ENCODE data around the gene SDR42E1.

SDR42E1 gene

GRCh38 chr16:82005027-82005830 is 6.0 kb downstream of the SDR42E1 start:
- no peak overlapping the region for H3K9ac ChIP-seq (ENCODE audit: insufficient read length, low read depth)
- H3K36me3 ChIP-seq (ENCODE audit: insufficient read depth, insufficient read length, low read length), result no peaks in the 10 kb centered on the region
- no peaks in the 10 kb centered on the region for H3K27me3 ChIP-seq (ENCODE audit: insufficient read depth, insufficient read length)
- no peak overlapping the region for H3K4me3 ChIP-seq (ENCODE audit: insufficient read length, low read depth)
- TF ChIP-seq ZNF274 (IDR thresholded peaks at IDR 0.05; ENCODE audit: low read depth, low read length) (no peak), SUZ12 (IDR thresholded peaks at IDR 0.05; ENCODE audit: extremely low read depth, insufficient read depth, insufficient read length) (no peak), YY1 (IDR thresholded peaks at IDR 0.05; ENCODE audit: insufficient read depth, insufficient read length) (no peak)
- DNase-seq (ENCODE audit: low read depth, low spot score), result no peak
- peaks cover 32% of the 10 kb centered on the region for H3K9me3 ChIP-seq (ENCODE audit: insufficient read depth, low read length)
- no peaks in the 10 kb centered on the region for H3K4me1 ChIP-seq (ENCODE audit: insufficient read depth, insufficient read length)

GRCh38 chr16:82004601-82005000 is 6.7 kb downstream of the SDR42E1 start:
- no peak overlapping the region for H3K9ac ChIP-seq (ENCODE audit: insufficient read length, low read depth)
- H3K27me3 ChIP-seq (ENCODE audit: insufficient read depth, insufficient read length), result no peaks in the 10 kb centered on the region
- H3K9me3 ChIP-seq (ENCODE audit: insufficient read depth, low read length), result peaks cover 25% of the 10 kb centered on the region
- no peak for DNase-seq (ENCODE audit: low read depth, low spot score)
- no peaks in the 10 kb centered on the region for H3K36me3 ChIP-seq (ENCODE audit: insufficient read depth, insufficient read length, low read length)
- no peak overlapping the region for H3K4me3 ChIP-seq (ENCODE audit: insufficient read length, low read depth)
- TF ChIP-seq ZNF274 (IDR thresholded peaks at IDR 0.05; ENCODE audit: low read depth, low read length), result no peak
- TF ChIP-seq SUZ12 (IDR thresholded peaks at IDR 0.05; ENCODE audit: extremely low read depth, insufficient read depth, insufficient read length), result no peak
- TF ChIP-seq YY1 (IDR thresholded peaks at IDR 0.05; ENCODE audit: insufficient read depth, insufficient read length), result no peak
- no peaks in the 10 kb centered on the region for H3K4me1 ChIP-seq (ENCODE audit: insufficient read depth, insufficient read length)

- Histone ChIP-seq H3K9ac (ENCODE audit: insufficient read length, low read depth) (no peak overlapping the region), H3K9me3 (ENCODE audit: insufficient read depth, low read length) (peaks cover 8% of the 10 kb centered on the region; the same call in 1 of the 2 replicates), H3K4me3 (ENCODE audit: insufficient read length, low read depth) (no peak overlapping the region), H3K36me3 (ENCODE audit: insufficient read depth, insufficient read length, low read length) (no peaks in the 10 kb centered on the region), H3K27me3 (ENCODE audit: insufficient read depth, insufficient read length) (no peaks in the 10 kb centered on the region), H3K4me1 (ENCODE audit: insufficient read depth, insufficient read length) (no peaks in the 10 kb centered on the region)
- TF ChIP-seq SUZ12 (IDR thresholded peaks at IDR 0.05; ENCODE audit: extremely low read depth, insufficient read depth, insufficient read length) (no peak), ZNF274 (IDR thresholded peaks at IDR 0.05; ENCODE audit: low read depth, low read length) (no peak), YY1 (IDR thresholded peaks at IDR 0.05; ENCODE audit: insufficient read depth, insufficient read length) (no peak)
- DNase-seq (ENCODE audit: low read depth, low spot score), result no peak
Measured at GRCh38 chr16:82002831-82003230, 8.4 kb downstream of the SDR42E1 start.

- H3K4me3 ChIP-seq (ENCODE audit: insufficient read length, low read depth), result no peak overlapping the region
- no peaks in the 10 kb centered on the region for H3K27me3 ChIP-seq (ENCODE audit: insufficient read depth, insufficient read length)
- no peaks in the 10 kb centered on the region for H3K9me3 ChIP-seq (ENCODE audit: insufficient read depth, low read length)
- no peak overlapping the region for H3K9ac ChIP-seq (ENCODE audit: insufficient read length, low read depth)
- DNase-seq (ENCODE audit: low read depth, low spot score), result no peak
- TF ChIP-seq YY1 (IDR thresholded peaks at IDR 0.05; ENCODE audit: insufficient read depth, insufficient read length) (no peak), ZNF274 (IDR thresholded peaks at IDR 0.05; ENCODE audit: low read depth, low read length) (no peak), SUZ12 (IDR thresholded peaks at IDR 0.05; ENCODE audit: extremely low read depth, insufficient read depth, insufficient read length) (no peak)
- no peaks in the 10 kb centered on the region for H3K36me3 ChIP-seq (ENCODE audit: insufficient read depth, insufficient read length, low read length)
- H3K4me1 ChIP-seq (ENCODE audit: insufficient read depth, insufficient read length), result no peaks in the 10 kb centered on the region
Measured at GRCh38 chr16:81997738-81998137, 13.5 kb downstream of the SDR42E1 start.

- Histone ChIP-seq H3K36me3 (ENCODE audit: insufficient read depth, insufficient read length, low read length) (no peaks in the 10 kb centered on the region), H3K4me1 (ENCODE audit: insufficient read depth, insufficient read length) (no peaks in the 10 kb centered on the region), H3K27me3 (ENCODE audit: insufficient read depth, insufficient read length) (no peaks in the 10 kb centered on the region), H3K9me3 (ENCODE audit: insufficient read depth, low read length) (no peaks in the 10 kb centered on the region), H3K4me3 (ENCODE audit: insufficient read length, low read depth) (no peak overlapping the region), H3K9ac (ENCODE audit: insufficient read length, low read depth) (no peak overlapping the region)
- TF ChIP-seq SUZ12 (IDR thresholded peaks at IDR 0.05; ENCODE audit: extremely low read depth, insufficient read depth, insufficient read length) (no peak), ZNF274 (IDR thresholded peaks at IDR 0.05; ENCODE audit: low read depth, low read length) (no peak), YY1 (IDR thresholded peaks at IDR 0.05; ENCODE audit: insufficient read depth, insufficient read length) (no peak)
- peak; percentile 36 for DNase-seq (ENCODE audit: low read depth, low spot score)
Measured at GRCh38 chr16:81996664-81997509, 14.4 kb downstream of the SDR42E1 start.

DNA sequence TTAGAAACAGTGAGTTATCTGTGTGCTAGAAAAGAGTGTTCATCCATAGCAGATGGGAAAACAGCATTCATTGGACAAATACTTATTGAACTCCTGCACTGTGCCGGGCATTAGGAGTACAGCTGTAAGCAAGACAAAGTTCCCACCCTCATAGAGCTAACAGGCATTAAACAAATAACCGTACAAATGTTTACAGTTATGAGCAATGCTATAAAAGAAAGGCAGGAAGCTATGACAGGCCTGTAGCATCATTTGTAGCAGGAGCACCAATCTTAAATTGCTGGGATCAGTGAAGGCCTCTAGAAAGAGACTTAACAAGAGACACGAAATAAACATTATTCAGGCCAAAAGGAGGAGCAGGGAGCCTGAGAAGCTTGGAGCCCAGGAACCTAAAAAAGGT is 15.6 kb downstream of the SDR42E1 start:
- Histone ChIP-seq H3K36me3 (ENCODE audit: insufficient read depth, insufficient read length, low read length) (no peaks in the 10 kb centered on the region), H3K9me3 (ENCODE audit: insufficient read depth, low read length) (no peaks in the 10 kb centered on the region), H3K27me3 (ENCODE audit: insufficient read depth, insufficient read length) (no peaks in the 10 kb centered on the region), H3K4me1 (ENCODE audit: insufficient read depth, insufficient read length) (no peaks in the 10 kb centered on the region), H3K9ac (ENCODE audit: insufficient read length, low read depth) (no peak overlapping the region), H3K4me3 (ENCODE audit: insufficient read length, low read depth) (no peak overlapping the region)
- TF ChIP-seq YY1 (IDR thresholded peaks at IDR 0.05; ENCODE audit: insufficient read depth, insufficient read length), result no peak
- TF ChIP-seq ZNF274 (IDR thresholded peaks at IDR 0.05; ENCODE audit: low read depth, low read length), result no peak
- TF ChIP-seq SUZ12 (IDR thresholded peaks at IDR 0.05; ENCODE audit: extremely low read depth, insufficient read depth, insufficient read length), result no peak
- DNase-seq (ENCODE audit: low read depth, low spot score), result no peak

DNA sequence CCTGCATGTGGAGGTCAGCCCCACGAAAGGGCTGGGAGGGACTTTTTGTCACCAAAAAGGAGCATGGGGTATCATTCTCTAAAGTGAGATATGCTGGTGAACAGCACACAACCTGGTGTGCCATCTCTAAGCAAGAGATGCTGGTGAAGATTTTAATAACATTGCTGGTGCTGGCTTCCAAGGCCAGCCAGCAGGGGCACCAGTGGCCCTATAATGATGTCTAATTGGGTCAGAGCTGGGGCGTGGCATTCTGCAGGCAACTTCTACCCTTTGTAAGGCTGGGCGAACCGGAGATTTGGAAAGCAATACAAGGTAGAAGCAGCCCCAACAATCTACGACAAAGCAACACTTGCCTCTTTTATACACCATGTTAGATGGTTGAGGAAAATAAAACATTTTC is 16.8 kb downstream of the SDR42E1 start:
- Histone ChIP-seq H3K36me3 (ENCODE audit: insufficient read depth, insufficient read length, low read length) (no peaks in the 10 kb centered on the region), H3K9ac (ENCODE audit: insufficient read length, low read depth) (no peak overlapping the region), H3K9me3 (ENCODE audit: insufficient read depth, low read length) (no peaks in the 10 kb centered on the region), H3K27me3 (ENCODE audit: insufficient read depth, insufficient read length) (no peaks in the 10 kb centered on the region), H3K4me3 (ENCODE audit: insufficient read length, low read depth) (no peak overlapping the region), H3K4me1 (ENCODE audit: insufficient read depth, insufficient read length) (no peaks in the 10 kb centered on the region)
- no peak for DNase-seq (ENCODE audit: low read depth, low spot score)
- no peak for TF ChIP-seq SUZ12 (IDR thresholded peaks at IDR 0.05; ENCODE audit: extremely low read depth, insufficient read depth, insufficient read length)
- TF ChIP-seq ZNF274 (IDR thresholded peaks at IDR 0.05; ENCODE audit: low read depth, low read length), result no peak
- TF ChIP-seq YY1 (IDR thresholded peaks at IDR 0.05; ENCODE audit: insufficient read depth, insufficient read length), result no peak

Measured in NT2/D1 (cell line).